ENCODE measurements around the gene SOX6.

SOX6 gene

GRCh38 chr11:16040151-16040550 is 316.2 kb downstream of the SOX6 start:
- no peaks in the 10 kb centered on the region for H3K36me3 ChIP-seq (ENCODE audit: insufficient read depth, low read length)
- no peak overlapping the region for H3K9ac ChIP-seq (ENCODE audit: low read length)
- no peak overlapping the region for H3K4me3 ChIP-seq (ENCODE audit: low read depth, low read length, poor library complexity, severe bottlenecking)

GRCh38 chr11:16037179-16037578 is 319.2 kb downstream of the SOX6 start:
- H3K4me1 ChIP-seq (ENCODE audit: insufficient read depth, low read length, severe bottlenecking) = no peaks in the 10 kb centered on the region
- no peaks in the 10 kb centered on the region for H3K27me3 ChIP-seq (ENCODE audit: insufficient read depth, low read length)
- H2AFZ ChIP-seq (ENCODE audit: low read length) = no peak overlapping the region
- H3K79me2 ChIP-seq (ENCODE audit: insufficient read depth, low read length) = no peaks in the 10 kb centered on the region
- no peaks in the 10 kb centered on the region for H3F3A ChIP-seq (ENCODE audit: insufficient read depth, low read length)
- H3K4me2 ChIP-seq (ENCODE audit: low read length) = no peak overlapping the region
- H3K36me3 ChIP-seq (ENCODE audit: insufficient read depth, low read length) = no peaks in the 10 kb centered on the region
- no peaks in the 10 kb centered on the region for H3K9me3 ChIP-seq (ENCODE audit: low read length)
- H3K4me3 ChIP-seq (ENCODE audit: low read depth, low read length, poor library complexity, severe bottlenecking) = no peak overlapping the region
- H3K9me2 ChIP-seq (ENCODE audit: low read depth, low read length) = no peaks in the 10 kb centered on the region
- TF ChIP-seq CTCF (IDR thresholded peaks at IDR 0.05; ENCODE audit: low read length) = no peak
- TF ChIP-seq EZH2 (IDR thresholded peaks at IDR 0.05; ENCODE audit: borderline replicate concordance, low read length) = no peak
- no peak overlapping the region for H3K9ac ChIP-seq (ENCODE audit: low read length)
- H4K20me1 ChIP-seq (ENCODE audit: insufficient read depth, low read length) = no peaks in the 10 kb centered on the region
- H3K27ac ChIP-seq (ENCODE audit: low read depth, low read length, poor library complexity, severe bottlenecking) = no peak overlapping the region

More at GRCh38 chr11:16040151-16040550, 316.2 kb downstream of the SOX6 start:
- no peak overlapping the region for H3K4me2 ChIP-seq (ENCODE audit: low read length)
- H3K9me2 ChIP-seq (ENCODE audit: low read depth, low read length) = no peaks in the 10 kb centered on the region
- no peaks in the 10 kb centered on the region for H3K9me3 ChIP-seq (ENCODE audit: low read length)
- H3K27ac ChIP-seq (ENCODE audit: low read depth, low read length, poor library complexity, severe bottlenecking) = no peak overlapping the region
- no peaks in the 10 kb centered on the region for H4K20me1 ChIP-seq (ENCODE audit: insufficient read depth, low read length)
- H3K27me3 ChIP-seq (ENCODE audit: insufficient read depth, low read length) = no peaks in the 10 kb centered on the region
- H3F3A ChIP-seq (ENCODE audit: insufficient read depth, low read length) = no peaks in the 10 kb centered on the region
- TF ChIP-seq CTCF (IDR thresholded peaks at IDR 0.05; ENCODE audit: low read length) (no peak), EZH2 (IDR thresholded peaks at IDR 0.05; ENCODE audit: borderline replicate concordance, low read length) (no peak)
- no peaks in the 10 kb centered on the region for H3K79me2 ChIP-seq (ENCODE audit: insufficient read depth, low read length)
- no peak overlapping the region for H2AFZ ChIP-seq (ENCODE audit: low read length)
- H3K4me1 ChIP-seq (ENCODE audit: insufficient read depth, low read length, severe bottlenecking) = no peaks in the 10 kb centered on the region

GRCh38 chr11:16036218-16036617 is 320.1 kb downstream of the SOX6 start:
- no peaks in the 10 kb centered on the region for H3K4me1 ChIP-seq (ENCODE audit: insufficient read depth, low read length, severe bottlenecking)
- no peaks in the 10 kb centered on the region for H3K36me3 ChIP-seq (ENCODE audit: insufficient read depth, low read length)
- TF ChIP-seq CTCF (IDR thresholded peaks at IDR 0.05; ENCODE audit: low read length) = no peak
- no peak for TF ChIP-seq EZH2 (IDR thresholded peaks at IDR 0.05; ENCODE audit: borderline replicate concordance, low read length)

More at GRCh38 chr11:16036218-16036617, 320.1 kb downstream of the SOX6 start:
- H3K4me2 ChIP-seq (ENCODE audit: low read length) = no peak overlapping the region
- H3K9ac ChIP-seq (ENCODE audit: low read length) = no peak overlapping the region
- no peaks in the 10 kb centered on the region for H3K79me2 ChIP-seq (ENCODE audit: insufficient read depth, low read length)
- no peaks in the 10 kb centered on the region for H3K9me3 ChIP-seq (ENCODE audit: low read length)
- H4K20me1 ChIP-seq (ENCODE audit: insufficient read depth, low read length) = no peaks in the 10 kb centered on the region
- no peaks in the 10 kb centered on the region for H3K9me2 ChIP-seq (ENCODE audit: low read depth, low read length)
- H3F3A ChIP-seq (ENCODE audit: insufficient read depth, low read length) = no peaks in the 10 kb centered on the region
- no peaks in the 10 kb centered on the region for H3K27me3 ChIP-seq (ENCODE audit: insufficient read depth, low read length)
- no peak overlapping the region for H2AFZ ChIP-seq (ENCODE audit: low read length)
- H3K4me3 ChIP-seq (ENCODE audit: low read depth, low read length, poor library complexity, severe bottlenecking) = no peak overlapping the region
- no peak overlapping the region for H3K27ac ChIP-seq (ENCODE audit: low read depth, low read length, poor library complexity, severe bottlenecking)
